Measurements from ENCODE around the gene RPP25L. TPM values are rescaled to one million over a fixed set of nuclear protein-coding genes. Genes with fewer than 3 reads are reported as not detected.
A peak's percentile ranks its signal among the peaks of the same experiment; 100 is the strongest.

RPP25L gene
- total RNA-seq, 1 donor from 2014 or later: 17.4 TPM

DNA sequence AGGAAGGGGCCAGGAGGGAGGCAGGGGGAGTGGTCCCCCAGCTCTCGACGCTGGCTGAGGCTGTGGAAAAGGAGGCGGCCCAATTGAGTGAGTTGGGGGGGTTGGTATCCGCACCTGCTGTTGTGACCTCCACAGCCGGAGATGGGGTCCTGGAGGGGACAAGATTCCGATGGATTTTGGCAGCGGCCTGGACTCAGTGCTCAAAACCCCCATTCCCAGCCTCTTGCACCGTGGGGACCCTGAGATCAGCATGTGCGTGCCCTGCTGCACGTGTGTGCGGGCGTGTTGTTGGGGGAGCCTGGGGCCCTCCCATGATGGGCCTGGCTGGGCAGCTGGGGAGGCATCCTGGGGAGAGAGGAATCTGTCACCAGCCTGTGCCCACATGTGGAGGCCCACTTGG, 37.3 kb downstream of the RPP25L start:
- Mint-ChIP-seq H3K4me1 (peaks cover 83% of the 10 kb centered on the region), H3K36me3 (peaks cover 10% of the 10 kb centered on the region), H3K27ac (no peak overlapping the region), H3K27me3 (ENCODE audit: insufficient read depth, low read depth) (peaks cover 8% of the 10 kb centered on the region), H3K9me3 (no peaks in the 10 kb centered on the region), H3K4me3 (peak overlapping the region; percentile 50)
- H3K27ac ChIP-seq: no peak overlapping the region
- no peaks in the 10 kb centered on the region for H3K36me3 ChIP-seq
- H3K4me1 ChIP-seq: peaks cover 74% of the 10 kb centered on the region
- H3K79me2 ChIP-seq (ENCODE audit: low read depth): no peaks in the 10 kb centered on the region
- TF ChIP-seq EZH2phosphoT487 (IDR thresholded peaks at IDR 0.05): no peak
- TF ChIP-seq EZH2 (IDR thresholded peaks at IDR 0.05): no peak
- TF ChIP-seq, protein P1, sequence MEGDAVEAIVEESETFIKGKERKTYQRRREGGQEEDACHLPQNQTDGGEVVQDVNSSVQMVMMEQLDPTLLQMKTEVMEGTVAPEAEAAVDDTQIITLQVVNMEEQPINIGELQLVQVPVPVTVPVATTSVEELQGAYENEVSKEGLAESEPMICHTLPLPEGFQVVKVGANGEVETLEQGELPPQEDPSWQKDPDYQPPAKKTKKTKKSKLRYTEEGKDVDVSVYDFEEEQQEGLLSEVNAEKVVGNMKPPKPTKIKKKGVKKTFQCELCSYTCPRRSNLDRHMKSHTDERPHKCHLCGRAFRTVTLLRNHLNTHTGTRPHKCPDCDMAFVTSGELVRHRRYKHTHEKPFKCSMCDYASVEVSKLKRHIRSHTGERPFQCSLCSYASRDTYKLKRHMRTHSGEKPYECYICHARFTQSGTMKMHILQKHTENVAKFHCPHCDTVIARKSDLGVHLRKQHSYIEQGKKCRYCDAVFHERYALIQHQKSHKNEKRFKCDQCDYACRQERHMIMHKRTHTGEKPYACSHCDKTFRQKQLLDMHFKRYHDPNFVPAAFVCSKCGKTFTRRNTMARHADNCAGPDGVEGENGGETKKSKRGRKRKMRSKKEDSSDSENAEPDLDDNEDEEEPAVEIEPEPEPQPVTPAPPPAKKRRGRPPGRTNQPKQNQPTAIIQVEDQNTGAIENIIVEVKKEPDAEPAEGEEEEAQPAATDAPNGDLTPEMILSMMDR (IDR thresholded peaks at IDR 0.05): no peak
- peaks cover 35% of the 10 kb centered on the region for H3F3A ChIP-seq (ENCODE audit: low read depth)
- no peaks in the 10 kb centered on the region for H3K9me3 ChIP-seq (ENCODE audit: low read depth)
- H4K20me1 ChIP-seq (ENCODE audit: low read depth): peaks cover 51% of the 10 kb centered on the region
- no peak overlapping the region for H3K4me2 ChIP-seq
- no peak for DNase-seq (ENCODE audit: low spot score)
- no peak overlapping the region for H2AFZ ChIP-seq (replicated peaks)
- no peak overlapping the region for H3K9ac ChIP-seq
- no peak overlapping the region for H3K4me3 ChIP-seq
- no peaks in the 10 kb centered on the region for H3K27me3 ChIP-seq

GRCh38 chr9:34573599-34574325, 38.1 kb downstream of the RPP25L start:
- Mint-ChIP-seq H3K27me3 (ENCODE audit: insufficient read depth, low read depth) (peaks cover 8% of the 10 kb centered on the region), H3K27ac (peak overlapping the region; percentile 60), H3K36me3 (peaks cover 10% of the 10 kb centered on the region), H3K4me3 (no peak overlapping the region), H3K4me1 (peaks cover 84% of the 10 kb centered on the region), H3K9me3 (no peaks in the 10 kb centered on the region)
- no peak overlapping the region for H2AFZ ChIP-seq (replicated peaks)
- H3F3A ChIP-seq (ENCODE audit: low read depth): peaks cover 27% of the 10 kb centered on the region
- no peak overlapping the region for H3K9ac ChIP-seq
- H3K4me2 ChIP-seq: peak overlapping the region; percentile 22
- H3K27ac ChIP-seq: no peak overlapping the region
- no peaks in the 10 kb centered on the region for H3K9me3 ChIP-seq (ENCODE audit: low read depth)
- H3K79me2 ChIP-seq (ENCODE audit: low read depth): no peaks in the 10 kb centered on the region
- TF ChIP-seq EZH2 (IDR thresholded peaks at IDR 0.05) (no peak), EZH2phosphoT487 (IDR thresholded peaks at IDR 0.05) (no peak)
- TF ChIP-seq, protein P1 (IDR thresholded peaks at IDR 0.05): no peak
- H3K36me3 ChIP-seq: no peaks in the 10 kb centered on the region
- DNase-seq (ENCODE audit: low spot score): peak; percentile 38
- H3K27me3 ChIP-seq: no peaks in the 10 kb centered on the region
- peaks cover 59% of the 10 kb centered on the region for H4K20me1 ChIP-seq (ENCODE audit: low read depth)
- H3K4me1 ChIP-seq: peaks cover 75% of the 10 kb centered on the region
- no peak overlapping the region for H3K4me3 ChIP-seq

DNA sequence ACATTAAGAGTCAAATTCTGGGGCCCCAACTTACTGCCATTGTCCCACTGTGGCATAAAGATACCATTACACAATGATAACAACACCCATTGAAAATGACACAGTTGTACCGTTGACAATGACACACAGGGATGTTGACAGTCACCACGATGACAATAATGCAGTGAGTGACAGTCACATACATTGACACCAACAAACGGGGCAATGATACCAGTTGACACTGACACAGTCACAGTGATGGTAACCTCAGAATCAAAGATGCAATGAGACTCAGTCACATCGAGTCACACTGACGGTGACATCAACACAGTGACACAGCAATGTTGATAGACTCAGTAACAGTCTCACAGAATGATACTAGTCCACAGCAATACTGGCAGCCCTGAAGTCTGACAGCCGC, 39.3 kb downstream of the RPP25L start:
- Histone ChIP-seq H3K4me2 (no peak overlapping the region), H3K36me3 (no peaks in the 10 kb centered on the region), H3K79me2 (ENCODE audit: low read depth) (no peaks in the 10 kb centered on the region), H4K20me1 (ENCODE audit: low read depth) (peaks cover 70% of the 10 kb centered on the region), H3K4me3 (no peak overlapping the region), H2AFZ (replicated peaks) (no peak overlapping the region), H3K27me3 (no peaks in the 10 kb centered on the region), H3K4me1 (peaks cover 76% of the 10 kb centered on the region), H3F3A (ENCODE audit: low read depth) (peaks cover 17% of the 10 kb centered on the region), H3K9ac (no peak overlapping the region), H3K9me3 (ENCODE audit: low read depth) (no peaks in the 10 kb centered on the region), H3K27ac (no peak overlapping the region)
- peaks cover 85% of the 10 kb centered on the region for H3K4me1 Mint-ChIP-seq
- TF ChIP-seq, protein P1 (IDR thresholded peaks at IDR 0.05): no peak
- TF ChIP-seq EZH2 (IDR thresholded peaks at IDR 0.05): no peak
- TF ChIP-seq EZH2phosphoT487 (IDR thresholded peaks at IDR 0.05): no peak
- no peaks in the 10 kb centered on the region for H3K9me3 Mint-ChIP-seq
- peaks cover 7% of the 10 kb centered on the region for H3K27me3 Mint-ChIP-seq (ENCODE audit: insufficient read depth, low read depth)
- H3K36me3 Mint-ChIP-seq: peaks cover 16% of the 10 kb centered on the region
- no peak overlapping the region for H3K4me3 Mint-ChIP-seq
- no peak overlapping the region for H3K27ac Mint-ChIP-seq
- no peak for DNase-seq (ENCODE audit: low spot score)
